Pancreas (tissue), 10 donors: ENCODE data around the gene TMEM123. TPM values are rescaled to one million over a fixed set of nuclear protein-coding genes. Genes with fewer than 3 reads are reported as not detected.

Source experiments
- ATAC-seq, 4 donors: fragments of 200-7000 bp; cut with Tn5 transposase; one replicate each; pipeline versions ENCODE4 v1.8.0 to v1.9.1; 2020; ENCODE audit warnings: mild to moderate bottlenecking in 4 of 4, moderate library complexity in 4 of 4
- DNase-seq, 6 donors: peaks; one replicate each; pipeline ENCODE4 v3.0.0-alpha.2; 2020
- FAIRE-seq: peaks from 2 replicates; lab custom pipeline; 2012; peaks lifted over from hg19 to GRCh38; lab: Jason Lieb, UNC
- H3K27ac ChIP-seq, 4 donors: fragments of 200-600 bp; sonication (generic); 1 replicate in 3 of 4; 2 replicates in 1 of 4; pipeline versions ENCODE4 v1.5.0 to v1.8.0; 2020
- H3K27me3 ChIP-seq, 4 donors: fragments of 200-600 bp; one replicate each; pipeline ENCODE4 v1.8.0; 2021
- H3K36me3 ChIP-seq, 3 donors: fragments of 200-600 bp; sonication (generic) in 1 of 3; one replicate each; pipeline versions ENCODE4 v1.5.0 to v1.8.0; 2020 to 2021
- H3K4me1 ChIP-seq, 3 donors: fragments of 200-600 bp; one replicate each; pipeline ENCODE4 v1.8.0; 2021
- H3K4me3 ChIP-seq, 4 donors: fragments of 200-600 bp; sonication (generic) in 2 of 4; one replicate each; pipeline versions ENCODE4 v1.5.0 to v1.8.0; 2020 to 2021
- H3K9me3 ChIP-seq, 4 donors: fragments of 200-600 bp; one replicate each; pipeline ENCODE4 v1.8.0; 2021
- WGBS, 2 donors: extraction: QIAGEN DNeasy Blood & Tissue Kit; methylation state at CpG; one replicate each; pipeline ENCODE4 v1.1.7; 2013; 5-methylcytosine and 5-hydroxymethylcytosine counted together
- intact Hi-C, 3 donors: fragments of 100-400 bp; cut with DNase I; formaldehyde crosslinking; loops; one replicate each; pipeline versions ENCODE4 v1.11.1 to v1.14.2; 2022
- polyA plus RNA-seq, 2 donors: library from polyadenylated mRNA; stranded (reverse); fragments of 200-250 nt; gene quantifications; one replicate each; pipeline ENCODE4 v1.2.3, GENCODE V29; 2013
- total RNA-seq, 6 donors: library from RNA; stranded (reverse); fragmentation: NEBNext Ultra II Directional in 4 of 6; extraction: Animal tissue kit (Norgen Biotek cat#: 25700) in 4 of 6; gene quantifications; one replicate each; pipeline versions ENCODE4 v1.2.1 to v1.2.4, GENCODE V29; 2021 to 2023
- TF ChIP-seq, protein P1 (sequence below), 4 donors: fragments of 200-600 bp; sonication (generic) in 3 of 4; IDR thresholded peaks; one replicate each; pipeline versions ENCODE4 v1.5.0 to v1.8.0; 2021; ENCODE audit warnings: antibody characterized with exemption in 4 of 4
- donor health status: healthy with polysubstance abuse.
- donor health status: DM: no; HTN: no; CAD: no; lungs with moderate emphysema.
- donor health status: DM: no; HTN: no; CAD: no.
- donor health status: control.
- donor health status: control.
- donor health status: Bipolar disorder and iron deficiency.
- donor health status: DM: yes; HTN: yes; CAD: no.
- donor health status: DM: no; HTN: no; CAD: no.
- donor health status: DM: no; HTN: no; CAD: no.
- donor health status: DM: yes; HTN: yes; CAD: no.

Gene TMEM123
- total and polyA plus RNA-seq, 8 donors = 18.7 to 122 (median 55.2) TPM

DNA sequence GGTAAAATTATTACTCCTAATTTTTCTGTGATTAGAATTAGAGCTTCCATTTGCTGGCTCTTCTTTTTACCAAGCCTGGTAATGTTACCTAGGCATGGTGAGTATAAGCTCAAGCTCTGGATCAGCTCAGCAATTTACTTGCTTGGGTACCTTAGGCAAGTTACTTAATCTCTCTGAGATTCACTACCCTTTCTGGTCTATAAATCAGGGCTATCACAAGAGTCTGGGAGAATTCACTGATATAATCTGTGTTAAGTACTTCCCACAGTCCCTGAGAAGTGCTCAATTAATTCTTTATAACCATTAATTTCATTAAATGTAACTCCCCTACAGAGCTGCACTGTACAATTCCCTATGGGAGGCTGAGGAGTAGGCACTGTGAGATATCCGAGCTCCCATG is 44.2 kb downstream of the TMEM123 start:
- FAIRE-seq = no peak
- H3K9me3 ChIP-seq = no peaks in the 10 kb centered on the region
- no peaks in the 10 kb centered on the region for H3K27me3 ChIP-seq
- TF ChIP-seq, protein P1, sequence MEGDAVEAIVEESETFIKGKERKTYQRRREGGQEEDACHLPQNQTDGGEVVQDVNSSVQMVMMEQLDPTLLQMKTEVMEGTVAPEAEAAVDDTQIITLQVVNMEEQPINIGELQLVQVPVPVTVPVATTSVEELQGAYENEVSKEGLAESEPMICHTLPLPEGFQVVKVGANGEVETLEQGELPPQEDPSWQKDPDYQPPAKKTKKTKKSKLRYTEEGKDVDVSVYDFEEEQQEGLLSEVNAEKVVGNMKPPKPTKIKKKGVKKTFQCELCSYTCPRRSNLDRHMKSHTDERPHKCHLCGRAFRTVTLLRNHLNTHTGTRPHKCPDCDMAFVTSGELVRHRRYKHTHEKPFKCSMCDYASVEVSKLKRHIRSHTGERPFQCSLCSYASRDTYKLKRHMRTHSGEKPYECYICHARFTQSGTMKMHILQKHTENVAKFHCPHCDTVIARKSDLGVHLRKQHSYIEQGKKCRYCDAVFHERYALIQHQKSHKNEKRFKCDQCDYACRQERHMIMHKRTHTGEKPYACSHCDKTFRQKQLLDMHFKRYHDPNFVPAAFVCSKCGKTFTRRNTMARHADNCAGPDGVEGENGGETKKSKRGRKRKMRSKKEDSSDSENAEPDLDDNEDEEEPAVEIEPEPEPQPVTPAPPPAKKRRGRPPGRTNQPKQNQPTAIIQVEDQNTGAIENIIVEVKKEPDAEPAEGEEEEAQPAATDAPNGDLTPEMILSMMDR (IDR thresholded peaks at IDR 0.05) = no peak
- intact Hi-C loops = no loop called here
- 91 to 94% methylated on average over 1 of the region's 1 CpG for whole genome bisulfite sequencing, 2 donors
- no peak for DNase-seq
- H3K27ac ChIP-seq = no peak overlapping the region
- H3K36me3 ChIP-seq = peaks cover 0 to 4% (median 0%) of the 10 kb centered on the region in 3 donors
- ATAC-seq = no peak
- no peak overlapping the region for H3K4me3 ChIP-seq
- no peaks in the 10 kb centered on the region for H3K4me1 ChIP-seq

DNA sequence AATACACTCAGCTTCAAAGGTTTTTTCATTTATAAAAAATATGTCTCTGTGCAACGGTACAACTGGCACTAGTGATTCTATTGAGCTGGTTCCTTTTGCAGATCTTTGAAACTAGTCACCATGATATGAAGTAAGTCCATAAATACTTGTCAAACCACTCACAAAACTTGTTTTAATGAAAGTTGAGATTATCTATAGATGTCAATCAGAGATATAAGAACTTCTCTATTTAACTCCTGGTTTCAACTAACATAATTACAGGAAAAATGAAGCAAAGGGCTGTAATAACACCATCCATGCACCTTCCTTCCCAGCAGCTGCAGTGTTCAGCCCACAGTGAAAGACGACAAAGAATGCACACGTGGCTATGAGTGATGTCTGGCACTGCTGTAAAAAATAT is 44.7 kb downstream of the TMEM123 start:
- FAIRE-seq (no peak), ATAC-seq (no peak), DNase-seq (no peak)
- 66 to 73% methylated on average over 3 of the region's 3 CpGs for WGBS, 2 donors
- Histone ChIP-seq H3K4me1 (no peaks in the 10 kb centered on the region), H3K36me3 (peaks cover 0 to 4% (median 0%) of the 10 kb centered on the region in 3 donors), H3K9me3 (no peaks in the 10 kb centered on the region), H3K27me3 (no peaks in the 10 kb centered on the region), H3K27ac (no peak overlapping the region), H3K4me3 (no peak overlapping the region)
- TF ChIP-seq, protein P1 (IDR thresholded peaks at IDR 0.05) = no peak
- intact Hi-C loops = no loop called here

DNA sequence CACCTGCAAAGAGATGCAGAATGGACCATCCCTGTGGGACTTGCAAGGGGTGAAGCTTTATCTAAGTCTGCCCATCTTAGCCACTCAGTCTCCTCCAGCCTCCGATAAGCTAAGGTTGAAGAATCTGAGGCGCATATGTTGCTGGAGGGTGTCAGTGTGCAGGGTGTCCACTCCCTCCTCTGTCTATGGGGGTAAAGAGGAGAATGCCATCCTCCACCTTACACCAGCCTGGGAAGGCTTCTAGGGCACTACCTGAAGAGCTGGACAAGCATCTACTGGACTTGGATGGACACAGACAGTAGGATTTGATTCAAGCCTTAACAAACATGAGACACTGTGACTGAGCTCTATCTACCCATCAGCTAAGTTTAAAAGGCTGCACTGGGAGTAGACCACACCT is 46.5 kb downstream of the TMEM123 start:
- no peak overlapping the region for H3K4me3 ChIP-seq
- ATAC-seq (no peak), FAIRE-seq (no peak), DNase-seq (no peak)
- whole genome bisulfite sequencing, 2 donors = 100% methylated on average over 2 of the region's 2 CpGs
- no peaks in the 10 kb centered on the region for H3K4me1 ChIP-seq
- H3K27me3 ChIP-seq = no peaks in the 10 kb centered on the region
- H3K27ac ChIP-seq = no peak overlapping the region
- TF ChIP-seq, protein P1 (IDR thresholded peaks at IDR 0.05) = no peak
- intact Hi-C loops = no loop called here
- H3K9me3 ChIP-seq = no peaks in the 10 kb centered on the region
- peaks cover 0 to 6% (median 5%) of the 10 kb centered on the region in 3 donors for H3K36me3 ChIP-seq

DNA sequence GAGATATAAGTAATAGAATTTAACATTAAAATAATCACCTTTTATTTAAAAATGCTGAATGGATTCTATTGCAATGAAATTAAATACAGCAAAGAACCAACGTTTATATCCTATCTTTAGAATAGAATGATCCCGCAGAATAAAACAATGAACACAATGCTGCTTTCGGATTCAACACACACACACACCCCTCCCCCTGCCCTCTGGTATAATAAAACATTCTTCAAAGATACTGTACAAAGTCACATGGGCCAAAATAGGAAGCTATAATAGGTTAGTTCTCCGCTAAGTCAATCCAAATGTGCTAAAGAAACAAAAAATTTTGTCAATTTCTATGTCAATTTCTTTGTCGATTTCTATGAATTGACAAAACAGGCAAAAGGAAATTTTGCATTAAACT is 47.1 kb downstream of the TMEM123 start:
- peaks cover 0 to 11% (median 6%) of the 10 kb centered on the region in 3 donors for H3K36me3 ChIP-seq
- intact Hi-C loops = no loop called here
- H3K27ac ChIP-seq = no peak overlapping the region
- no peaks in the 10 kb centered on the region for H3K27me3 ChIP-seq
- 86 to 87% methylated on average over 5 of the region's 5 CpGs for WGBS, 2 donors
- no peak for ATAC-seq
- no peak for DNase-seq
- TF ChIP-seq, protein P1 (IDR thresholded peaks at IDR 0.05) = no peak
- H3K9me3 ChIP-seq = no peaks in the 10 kb centered on the region
- no peak overlapping the region for H3K4me3 ChIP-seq
- FAIRE-seq = no peak
- H3K4me1 ChIP-seq = no peaks in the 10 kb centered on the region

DNA sequence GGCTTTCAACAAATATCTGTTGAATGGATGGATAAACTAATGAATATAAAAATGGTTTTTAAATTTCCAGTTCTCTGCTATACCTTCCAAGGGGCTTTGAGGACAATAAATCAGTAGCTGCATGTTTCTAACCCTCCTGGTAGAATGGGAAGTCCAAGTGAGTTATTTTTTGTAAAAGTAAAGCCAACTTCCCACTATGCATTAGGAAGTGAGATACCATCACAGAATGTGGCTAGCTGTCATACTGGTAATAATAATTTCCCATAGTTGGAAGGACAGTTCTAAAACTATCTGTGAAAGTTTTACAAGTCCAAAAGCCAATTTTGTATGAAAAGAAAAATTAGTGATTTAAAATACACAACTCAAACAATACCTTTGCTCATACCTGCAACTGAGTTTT is 50.0 kb downstream of the TMEM123 start:
- ATAC-seq = no peak
- no peak for FAIRE-seq
- H3K36me3 ChIP-seq = peaks cover 0 to 18% (median 10%) of the 10 kb centered on the region in 3 donors

More for the DNA sequence above, 50.0 kb downstream of the TMEM123 start:
- no peak for DNase-seq
- H3K9me3 ChIP-seq = no peaks in the 10 kb centered on the region
- H3K4me1 ChIP-seq = no peaks in the 10 kb centered on the region
- no peaks in the 10 kb centered on the region for H3K27me3 ChIP-seq
- no peak overlapping the region for H3K27ac ChIP-seq
- intact Hi-C loops = no loop called here
- TF ChIP-seq, protein P1 (IDR thresholded peaks at IDR 0.05) = no peak
- no peak overlapping the region for H3K4me3 ChIP-seq
